ENCODE results near the gene PGP. TPM values are rescaled to one million over a fixed set of nuclear protein-coding genes. Genes with fewer than 3 reads are reported as not detected.

PGP gene
- polyA plus RNA-seq, 1 donor (not counting 4 experiments of a cell fraction or from before 2014, with no cell fraction given): 10.3 TPM

GRCh38 chr16:2161911-2162310 lies 52.7 kb downstream of the PGP start:
- H3K4me2 ChIP-seq (ENCODE audit: control insufficient read depth, extremely low read depth, insufficient read depth, low read depth, low read length): peak overlapping the region; percentile 38
- FAIRE-seq: no peak
- H3K9ac ChIP-seq (ENCODE audit: control insufficient read depth, extremely low read depth, insufficient read depth, low read length): peak overlapping the region; percentile 18
- H4K20me1 ChIP-seq (ENCODE audit: control insufficient read depth, extremely low read depth, insufficient read depth, low read length): peaks cover 38% of the 10 kb centered on the region
- peaks cover 9 to 15% of the 10 kb centered on the region in 2 experiments for H3K36me3 ChIP-seq (ENCODE audit: control insufficient read depth in 2 of 2, extremely low read depth in 1 of 2, insufficient read depth in 2 of 2, low read length in 2 of 2)
- H2AFZ ChIP-seq (ENCODE audit: control insufficient read depth, low read length): no peak overlapping the region
- H3K9me1 ChIP-seq (ENCODE audit: control insufficient read depth, extremely low read depth, insufficient read depth, low read length): peaks cover 6% of the 10 kb centered on the region
- TF ChIP-seq EZH2 (IDR thresholded peaks at IDR 0.05; ENCODE audit: low read length): no peak
- no peak for TF ChIP-seq CTCF (optimal IDR thresholded peaks at IDR 0.05 in 1 of 3, IDR thresholded peaks at IDR 0.05 in 1 of 3, conservative IDR thresholded peaks at IDR 0.05 in 1 of 3; ENCODE audit: extremely low read depth in 1 of 3, insufficient read depth in 2 of 3, low read length in 3 of 3)
- peak overlapping the region; percentile 36 for H3K27ac ChIP-seq (ENCODE audit: control insufficient read depth, insufficient read depth, low read length)
- H3K4me1 ChIP-seq (ENCODE audit: control insufficient read depth, extremely low read depth, insufficient read depth, low read length): peaks cover 62% of the 10 kb centered on the region
- H3K9me3 ChIP-seq (ENCODE audit: control insufficient read depth, low read depth, low read length): no peaks in the 10 kb centered on the region
- dilution Hi-C loops (cut with MboI; ENCODE audit: extremely low pct_ligation_motif_present, low sequenced_read_pairs): no loop called here
- DNase-seq (ENCODE audit: low read depth, low spot score): no peak
- peak overlapping the region in 1 of 3 experiments; percentile 26 for H3K4me3 ChIP-seq (ENCODE audit: control insufficient read depth in 2 of 3, extremely low read depth in 1 of 3, insufficient read depth in 2 of 3, low read depth in 1 of 3, low read length in 3 of 3)
- no peaks in the 10 kb centered on the region for H3K27me3 ChIP-seq (ENCODE audit: control insufficient read depth, extremely low read depth, insufficient read depth, low read length)
- H3K79me2 ChIP-seq (ENCODE audit: control insufficient read depth, insufficient read depth, low read length): peaks cover 63% of the 10 kb centered on the region

Other genes with a start within 250 kb of the PGP start
- gene RNF151, start 248.0 kb downstream of the PGP start, polyA plus RNA-seq: not detected in 3 replicates
- 27.8 to 45.1 TPM (median 40.1 TPM) in 3 replicates for gene TBL3, start 242.8 kb downstream of the PGP start, polyA plus RNA-seq
- 0.38 to 1.1 TPM (median 0.54 TPM) in 3 replicates for gene NOXO1, start 233.4 kb downstream of the PGP start, polyA plus RNA-seq
- gene GFER, start 230.6 kb downstream of the PGP start, polyA plus RNA-seq: 10.3 to 13.4 TPM (median 12.0 TPM) in 3 replicates
- 0.12 to 0.30 TPM (median 0.28 TPM) in 3 replicates for gene SYNGR3, start 224.9 kb downstream of the PGP start, polyA plus RNA-seq
- 18.0 to 35.5 TPM (median 24.0 TPM) in 3 replicates for gene ZNF598, start 205.0 kb downstream of the PGP start, polyA plus RNA-seq
- gene NPW, start 195.1 kb downstream of the PGP start, polyA plus RNA-seq: 0.23 TPM in 1 of 3 replicates, not detected in the others
- gene NHERF2, start 187.9 kb downstream of the PGP start, polyA plus RNA-seq: 5.9 to 10.1 TPM (median 9.0 TPM) in 3 replicates
- 8.5 to 16.0 TPM (median 10.9 TPM) in 3 replicates for gene NTHL1, start 167.0 kb downstream of the PGP start, polyA plus RNA-seq
- 22.6 to 28.8 TPM (median 23.3 TPM) in 3 replicates for gene TSC2, start 166.9 kb downstream of the PGP start, polyA plus RNA-seq
- gene PKD1, start 78.9 kb downstream of the PGP start, polyA plus RNA-seq: 10.6 to 22.9 TPM (median 16.4 TPM) in 3 replicates
- gene RAB26, start 66.2 kb downstream of the PGP start, polyA plus RNA-seq: 0.44 to 0.91 TPM (median 0.58 TPM) in 3 replicates
- gene TRAF7, start 59.1 kb downstream of the PGP start, polyA plus RNA-seq: 38.4 to 52.1 TPM (median 45.9 TPM) in 3 replicates
- 0.01 to 0.45 TPM (median 0.04 TPM) in 3 replicates for gene CASKIN1, start 18.2 kb downstream of the PGP start, polyA plus RNA-seq
- 35.7 to 68.9 TPM (median 54.7 TPM) in 3 replicates for gene MLST8, start 9.4 kb downstream of the PGP start, polyA plus RNA-seq
- gene BRICD5, start 4.0 kb downstream of the PGP start, polyA plus RNA-seq: 1.8 to 5.9 TPM (median 3.5 TPM) in 3 replicates
- 10.5 to 24.7 TPM (median 11.1 TPM) in 3 replicates for gene E4F1, start 8.8 kb upstream of the PGP start, polyA plus RNA-seq
- 0.31 to 1.1 TPM (median 0.41 TPM) in 3 replicates for gene DNASE1L2, start 21.6 kb upstream of the PGP start, polyA plus RNA-seq
- 19.7 to 32.0 TPM (median 24.2 TPM) in 3 replicates for gene ECI1, start 36.7 kb upstream of the PGP start, polyA plus RNA-seq
- gene RNPS1, start 53.3 kb upstream of the PGP start, polyA plus RNA-seq: 79.2 to 226 TPM (median 89.4 TPM) in 3 replicates
- 0.06 to 0.08 TPM (median 0.08 TPM) in 3 replicates for gene ABCA3, start 125.9 kb upstream of the PGP start, polyA plus RNA-seq
- gene CCNF, start 214.6 kb upstream of the PGP start, polyA plus RNA-seq: 1.3 to 8.3 TPM (median 3.5 TPM) in 3 replicates
- 2.4 to 2.8 TPM (median 2.7 TPM) in 3 replicates for gene TEDC2, start 245.3 kb upstream of the PGP start, polyA plus RNA-seq